ENCODE results near the gene SLC35F1. TPM values are rescaled to one million over a fixed set of nuclear protein-coding genes. Genes with fewer than 3 reads are reported as not detected.

Gene SLC35F1
- polyA plus RNA-seq, 1 donor (not counting 4 experiments of a cell fraction or from before 2014, with no cell fraction given) = not detected

GRCh38 chr6:117938311-117938995 is 31.4 kb downstream of the SLC35F1 start:
- H3K79me2 ChIP-seq (ENCODE audit: control insufficient read depth, insufficient read depth, low read length) = no peaks in the 10 kb centered on the region
- H2AFZ ChIP-seq (ENCODE audit: control insufficient read depth, low read length) = no peak overlapping the region
- H3K9ac ChIP-seq (ENCODE audit: control insufficient read depth, extremely low read depth, insufficient read depth, low read length) = no peak overlapping the region
- FAIRE-seq (no peak), DNase-seq (ENCODE audit: low read depth, low spot score) (no peak)
- H4K20me1 ChIP-seq (ENCODE audit: control insufficient read depth, extremely low read depth, insufficient read depth, low read length) = no peaks in the 10 kb centered on the region
- H3K4me1 ChIP-seq (ENCODE audit: control insufficient read depth, extremely low read depth, insufficient read depth, low read length) = no peaks in the 10 kb centered on the region
- no peaks in the 10 kb centered on the region for H3K9me1 ChIP-seq (ENCODE audit: control insufficient read depth, extremely low read depth, insufficient read depth, low read length)
- TF ChIP-seq CTCF (optimal IDR thresholded peaks at IDR 0.05 in 1 of 3, IDR thresholded peaks at IDR 0.05 in 1 of 3, conservative IDR thresholded peaks at IDR 0.05 in 1 of 3; ENCODE audit: extremely low read depth in 1 of 3, insufficient read depth in 2 of 3, low read length in 3 of 3) (no peak), EZH2 (IDR thresholded peaks at IDR 0.05; ENCODE audit: low read length) (no peak)
- H3K27ac ChIP-seq (ENCODE audit: control insufficient read depth, insufficient read depth, low read length) = no peak overlapping the region
- H3K9me3 ChIP-seq (ENCODE audit: control insufficient read depth, low read depth, low read length) = no peaks in the 10 kb centered on the region
- no peaks in the 10 kb centered on the region for H3K27me3 ChIP-seq (ENCODE audit: control insufficient read depth, extremely low read depth, insufficient read depth, low read length)
- H3K4me3 ChIP-seq (ENCODE audit: control insufficient read depth in 2 of 3, extremely low read depth in 1 of 3, insufficient read depth in 2 of 3, low read depth in 1 of 3, low read length in 3 of 3) = no peak overlapping the region
- dilution Hi-C loops (cut with MboI; ENCODE audit: extremely low pct_ligation_motif_present, low sequenced_read_pairs) = no loop called here
- no peaks in the 10 kb centered on the region for H3K36me3 ChIP-seq (ENCODE audit: control insufficient read depth in 2 of 2, extremely low read depth in 1 of 2, insufficient read depth in 2 of 2, low read length in 2 of 2)
- H3K4me2 ChIP-seq (ENCODE audit: control insufficient read depth, extremely low read depth, insufficient read depth, low read depth, low read length) = no peak overlapping the region

GRCh38 chr6:117947234-117947633 is 40.2 kb downstream of the SLC35F1 start:
- H3K4me1 ChIP-seq (ENCODE audit: control insufficient read depth, extremely low read depth, insufficient read depth, low read length) = no peaks in the 10 kb centered on the region
- dilution Hi-C loops (cut with MboI; ENCODE audit: extremely low pct_ligation_motif_present, low sequenced_read_pairs) = no loop called here
- H3K27me3 ChIP-seq (ENCODE audit: control insufficient read depth, extremely low read depth, insufficient read depth, low read length) = no peaks in the 10 kb centered on the region
- no peaks in the 10 kb centered on the region for H3K79me2 ChIP-seq (ENCODE audit: control insufficient read depth, insufficient read depth, low read length)
- H3K9me1 ChIP-seq (ENCODE audit: control insufficient read depth, extremely low read depth, insufficient read depth, low read length) = no peaks in the 10 kb centered on the region
- H3K27ac ChIP-seq (ENCODE audit: control insufficient read depth, insufficient read depth, low read length) = no peak overlapping the region
- no peak overlapping the region for H2AFZ ChIP-seq (ENCODE audit: control insufficient read depth, low read length)
- DNase-seq (ENCODE audit: low read depth, low spot score) (no peak), FAIRE-seq (no peak)
- no peak overlapping the region for H3K9ac ChIP-seq (ENCODE audit: control insufficient read depth, extremely low read depth, insufficient read depth, low read length)
- H3K36me3 ChIP-seq (ENCODE audit: control insufficient read depth in 2 of 2, extremely low read depth in 1 of 2, insufficient read depth in 2 of 2, low read length in 2 of 2) = no peaks in the 10 kb centered on the region
- H4K20me1 ChIP-seq (ENCODE audit: control insufficient read depth, extremely low read depth, insufficient read depth, low read length) = no peaks in the 10 kb centered on the region
- no peak overlapping the region for H3K4me3 ChIP-seq (ENCODE audit: control insufficient read depth in 2 of 3, extremely low read depth in 1 of 3, insufficient read depth in 2 of 3, low read depth in 1 of 3, low read length in 3 of 3)
- no peak for TF ChIP-seq EZH2 (IDR thresholded peaks at IDR 0.05; ENCODE audit: low read length)
- no peak for TF ChIP-seq CTCF (optimal IDR thresholded peaks at IDR 0.05 in 1 of 3, IDR thresholded peaks at IDR 0.05 in 1 of 3, conservative IDR thresholded peaks at IDR 0.05 in 1 of 3; ENCODE audit: extremely low read depth in 1 of 3, insufficient read depth in 2 of 3, low read length in 3 of 3)
- no peaks in the 10 kb centered on the region for H3K9me3 ChIP-seq (ENCODE audit: control insufficient read depth, low read depth, low read length)
- no peak overlapping the region for H3K4me2 ChIP-seq (ENCODE audit: control insufficient read depth, extremely low read depth, insufficient read depth, low read depth, low read length)
